Measurements from ENCODE around the gene DFFB.

- TF ChIP-seq CTCF (IDR thresholded peaks at IDR 0.05 in 2 of 3, conservative IDR thresholded peaks at IDR 0.05 in 1 of 3; ENCODE audit: insufficient read depth in 2 of 3, low read depth in 1 of 3, low read length in 3 of 3) = no peak
- no peak for TF ChIP-seq NCOA4 (IDR thresholded peaks at IDR 0.05; ENCODE audit: partially characterized antibody)
- no peak for TF ChIP-seq HSF4 (CRISPR knock-in tag; IDR thresholded peaks at IDR 0.05; ENCODE audit: borderline replicate concordance)
Measured at GRCh38 chr1:3821004-3821403, 36.3 kb upstream of the DFFB start.

Measured in K562 (cell line).